SK-N-SH (cell line): ENCODE measurements around the gene KCNC4.

Experiments
- EZH2phosphoT487 ChIP-seq: fragments of 200-600 bp; sonication (generic); IDR thresholded peaks from 2 replicates; pipeline ENCODE4 v1.6.1; 2017; ENCODE audit warnings: low read depth, mixed run types, mild to moderate bottlenecking, antibody characterized with exemption, moderate library complexity, borderline replicate concordance
- JUND ChIP-seq: IDR thresholded peaks from 2 replicates; pipeline ENCODE4 v1.4.0; 2012
- MAX ChIP-seq: IDR thresholded peaks from 2 replicates; pipeline ENCODE4 v1.4.0; 2012; ENCODE audit warnings: low read depth
- REST ChIP-seq: IDR thresholded peaks from 2 replicates; pipeline ENCODE4 v1.6.1; 2012; ENCODE audit warnings: mild to moderate bottlenecking, low read depth, low read length, moderate library complexity
- TAF1 ChIP-seq: IDR thresholded peaks from 2 replicates; pipeline ENCODE4 v1.6.1; 2012; ENCODE audit warnings: low read depth, mild to moderate bottlenecking, low read length, moderate library complexity, borderline replicate concordance
- TEAD4 ChIP-seq: IDR thresholded peaks from 2 replicates; pipeline ENCODE4 v1.4.0; 2012; ENCODE audit warnings: mild to moderate bottlenecking, borderline replicate concordance; ENCODE audit not compliant: insufficient read depth
- YY1 ChIP-seq: IDR thresholded peaks from 2 replicates; pipeline ENCODE4 v1.4.0; 2012; ENCODE audit warnings: low read depth, mild to moderate bottlenecking
- TF ChIP-seq, protein P1 (sequence below): fragments of 200-600 bp; sonication (generic); IDR thresholded peaks from 2 replicates; pipeline ENCODE4 v1.6.1; 2017; ENCODE audit warnings: antibody characterized with exemption, mild to moderate bottlenecking, moderate library complexity
- TF ChIP-seq, protein P2 (sequence below): fragments of 150-350 bp; IDR thresholded peaks from 2 replicates; pipeline ENCODE4 v1.6.1; 2017; ENCODE audit warnings: antibody characterized with exemption, low read length, low read depth, borderline replicate concordance

DNA sequence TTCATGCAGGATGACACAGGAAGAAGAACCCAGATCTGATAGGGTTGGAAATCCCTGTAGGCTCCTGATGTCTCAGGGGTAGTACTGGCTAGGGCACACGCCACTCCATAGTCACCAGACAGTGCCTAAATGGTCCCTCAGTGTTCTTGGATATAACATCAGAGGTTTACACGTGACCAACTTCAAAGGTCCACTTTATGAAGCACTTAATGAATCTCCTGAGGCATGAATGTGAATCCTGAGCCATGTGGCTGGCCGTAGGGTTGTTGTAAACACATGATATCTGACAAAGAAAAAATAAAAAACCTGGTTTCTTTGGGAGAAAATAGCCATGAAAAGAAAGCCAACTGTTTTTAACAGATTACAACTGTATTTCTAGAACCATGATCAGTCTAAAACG lies 32.3 kb upstream of the KCNC4 start:
- TF ChIP-seq, protein P1, sequence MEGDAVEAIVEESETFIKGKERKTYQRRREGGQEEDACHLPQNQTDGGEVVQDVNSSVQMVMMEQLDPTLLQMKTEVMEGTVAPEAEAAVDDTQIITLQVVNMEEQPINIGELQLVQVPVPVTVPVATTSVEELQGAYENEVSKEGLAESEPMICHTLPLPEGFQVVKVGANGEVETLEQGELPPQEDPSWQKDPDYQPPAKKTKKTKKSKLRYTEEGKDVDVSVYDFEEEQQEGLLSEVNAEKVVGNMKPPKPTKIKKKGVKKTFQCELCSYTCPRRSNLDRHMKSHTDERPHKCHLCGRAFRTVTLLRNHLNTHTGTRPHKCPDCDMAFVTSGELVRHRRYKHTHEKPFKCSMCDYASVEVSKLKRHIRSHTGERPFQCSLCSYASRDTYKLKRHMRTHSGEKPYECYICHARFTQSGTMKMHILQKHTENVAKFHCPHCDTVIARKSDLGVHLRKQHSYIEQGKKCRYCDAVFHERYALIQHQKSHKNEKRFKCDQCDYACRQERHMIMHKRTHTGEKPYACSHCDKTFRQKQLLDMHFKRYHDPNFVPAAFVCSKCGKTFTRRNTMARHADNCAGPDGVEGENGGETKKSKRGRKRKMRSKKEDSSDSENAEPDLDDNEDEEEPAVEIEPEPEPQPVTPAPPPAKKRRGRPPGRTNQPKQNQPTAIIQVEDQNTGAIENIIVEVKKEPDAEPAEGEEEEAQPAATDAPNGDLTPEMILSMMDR, result no peak
- TF ChIP-seq EZH2phosphoT487 (no peak), REST (no peak), TEAD4 (no peak), MAX (no peak), YY1 (no peak), TAF1 (no peak), JUND (no peak)
- TF ChIP-seq, protein P2, sequence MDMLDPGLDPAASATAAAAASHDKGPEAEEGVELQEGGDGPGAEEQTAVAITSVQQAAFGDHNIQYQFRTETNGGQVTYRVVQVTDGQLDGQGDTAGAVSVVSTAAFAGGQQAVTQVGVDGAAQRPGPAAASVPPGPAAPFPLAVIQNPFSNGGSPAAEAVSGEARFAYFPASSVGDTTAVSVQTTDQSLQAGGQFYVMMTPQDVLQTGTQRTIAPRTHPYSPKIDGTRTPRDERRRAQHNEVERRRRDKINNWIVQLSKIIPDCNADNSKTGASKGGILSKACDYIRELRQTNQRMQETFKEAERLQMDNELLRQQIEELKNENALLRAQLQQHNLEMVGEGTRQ, result no peak
